AG09309 (cell line): ENCODE data around the gene PRKCA.

Experiments used
- DNase-seq: peaks from one replicate; pipeline ENCODE4 v3.0.0-alpha.2; 2010; ENCODE audit warnings: low read depth
- H3K4me3 ChIP-seq: 2 replicates; pipeline ENCODE4 v1.5.1; 2011; ENCODE audit warnings: mild to moderate bottlenecking, low read depth, low read length, moderate library complexity; ENCODE audit not compliant: control insufficient read depth
- CTCF ChIP-seq: IDR thresholded peaks from 2 replicates; pipeline ENCODE4 v1.5.1; 2011; ENCODE audit warnings: mild to moderate bottlenecking, low read depth, low read length, inconsistent platforms; ENCODE audit not compliant: insufficient read depth, control insufficient read depth; ENCODE audit errors: missing control alignments

PRKCA gene

DNA sequence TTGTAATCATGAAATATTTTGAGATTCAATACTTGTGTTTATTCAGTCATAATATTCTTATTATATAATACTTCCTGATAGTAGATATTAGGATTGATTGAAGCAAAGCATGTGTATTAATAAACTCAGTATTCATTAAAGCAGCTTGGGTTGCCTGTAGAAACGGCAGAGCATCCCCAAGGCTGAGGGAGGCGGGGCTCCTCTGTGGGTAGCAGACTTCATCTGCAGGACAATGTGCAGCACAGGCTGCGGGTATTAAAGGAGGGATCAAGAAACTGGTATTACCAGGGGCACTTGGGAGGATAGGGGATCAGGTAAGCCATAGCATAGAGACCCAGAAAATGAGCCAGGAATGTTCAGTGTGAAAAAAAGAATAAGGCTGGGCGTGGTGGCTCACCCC, 213.6 kb downstream of the PRKCA start:
- TF ChIP-seq CTCF, result no peak
- no peak overlapping the region for H3K4me3 ChIP-seq
- no peak for DNase-seq

- no peak overlapping the region for H3K4me3 ChIP-seq
- no peak for DNase-seq
- TF ChIP-seq CTCF, result no peak
These were observed 215.1 kb downstream of the PRKCA start for GRCh38 chr17:66517336-66518009.

- no peak for DNase-seq
- no peak for TF ChIP-seq CTCF
- H3K4me3 ChIP-seq, result no peak overlapping the region
These were observed 215.7 kb downstream of the PRKCA start for GRCh38 chr17:66518108-66518507.

DNA sequence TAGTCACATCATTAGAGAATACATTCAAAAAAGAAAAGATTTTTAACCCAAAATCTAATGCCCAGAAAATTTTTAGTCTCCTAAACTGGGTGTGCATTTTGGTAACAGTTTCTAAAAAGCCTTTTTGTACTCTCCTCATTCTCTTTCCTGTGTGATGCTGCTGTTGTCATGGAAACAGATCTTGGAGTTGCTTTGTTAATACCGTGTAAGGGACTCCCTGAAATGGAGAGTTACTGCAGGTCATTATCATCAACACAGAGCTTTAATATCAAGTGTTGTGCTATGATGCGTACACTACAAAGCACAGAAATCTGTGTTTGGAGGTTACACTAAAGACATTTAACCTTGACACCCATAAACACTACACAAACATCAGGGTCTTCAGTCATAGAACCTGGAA, 216.3 kb downstream of the PRKCA start:
- no peak for TF ChIP-seq CTCF
- no peak overlapping the region for H3K4me3 ChIP-seq
- no peak for DNase-seq

DNA sequence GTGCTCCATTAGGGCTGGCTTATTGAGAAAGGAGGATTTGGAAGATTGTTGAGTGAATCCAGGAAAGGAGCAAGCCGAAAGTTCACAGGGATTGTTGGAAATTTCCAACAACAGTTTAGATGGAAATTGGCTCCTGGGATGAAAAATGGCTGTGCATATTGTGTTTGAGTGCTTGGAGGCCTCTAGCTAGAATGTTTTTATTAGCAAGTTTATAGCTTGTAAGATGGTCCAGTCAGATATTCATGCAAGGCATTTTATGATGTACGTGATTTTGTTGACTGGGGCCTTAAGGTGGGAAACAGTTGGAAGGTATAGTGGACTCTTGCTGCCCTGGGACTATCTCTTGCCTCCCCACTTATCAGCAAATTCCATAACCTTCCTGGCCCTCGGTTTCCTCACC, 216.7 kb downstream of the PRKCA start:
- no peak for DNase-seq
- no peak overlapping the region for H3K4me3 ChIP-seq
- TF ChIP-seq CTCF, result no peak

GRCh38 chr17:66520999-66521398, 218.6 kb downstream of the PRKCA start:
- no peak for TF ChIP-seq CTCF
- no peak for DNase-seq
- no peak overlapping the region for H3K4me3 ChIP-seq
